Stimulated activated naive CD8-positive, alpha-beta T cell treated with anti-CD3 and anti-CD28 coated beads, Interleukin-15, amount 100 ng/mL, for 72 hours (primary cell): Measurements from ENCODE around the gene KRT85.

Experiments
- ATAC-seq: fragments of 150-1000 bp; cut with Tn5 transposase; 2 replicates; pipeline ENCODE4 v1.10.0; 2021; ENCODE audit warnings: mild to moderate bottlenecking, moderate library complexity
- DNase-seq, 2 donors: peaks; one replicate each; pipeline ENCODE4 v3.0.0; 2021 to 2022
- H3K27ac Mint-ChIP-seq, 2 donors: one replicate each; pipeline ENCODE4 v1.8.0; 2022; ENCODE audit warnings: mild to moderate bottlenecking in 2 of 2, mixed read lengths in 2 of 2, moderate library complexity in 2 of 2
- H3K27me3 Mint-ChIP-seq: one replicate; pipeline ENCODE4 v1.8.0; 2022; ENCODE audit warnings: mixed read lengths
- H3K4me1 Mint-ChIP-seq: one replicate; pipeline ENCODE4 v1.8.0; 2022; ENCODE audit warnings: mild to moderate bottlenecking, mixed read lengths
- H3K4me3 Mint-ChIP-seq, 2 donors: one replicate each; pipeline ENCODE4 v1.8.0; 2022; ENCODE audit warnings: mild to moderate bottlenecking in 2 of 2, mixed read lengths in 2 of 2, moderate library complexity in 1 of 2
- H3K9me3 Mint-ChIP-seq, 2 donors: one replicate each; pipeline ENCODE4 v1.8.0; 2022; ENCODE audit warnings: mixed read lengths in 2 of 2

The KRT85 gene

DNA sequence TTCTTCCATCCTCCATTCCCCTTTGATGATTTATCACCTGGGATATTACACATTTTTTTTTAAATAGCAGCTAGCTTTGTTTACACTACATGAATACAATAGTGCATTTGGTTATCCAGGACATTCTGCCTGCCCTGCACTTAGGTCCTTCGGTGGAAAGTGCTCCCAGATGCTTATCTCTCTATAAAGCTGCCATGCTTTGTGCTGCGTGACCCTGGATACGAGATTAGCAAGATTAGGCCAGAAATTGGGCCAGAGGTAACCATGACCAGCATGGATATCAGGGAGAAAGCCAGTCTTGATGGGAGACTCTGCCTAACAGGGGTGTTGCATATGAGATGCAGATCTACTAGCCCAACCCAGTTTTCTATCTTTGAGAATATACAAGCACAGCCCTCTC, 34.0 kb downstream of the KRT85 start:
- no peaks in the 10 kb centered on the region for H3K9me3 Mint-ChIP-seq
- no peak overlapping the region for H3K27ac Mint-ChIP-seq
- H3K4me1 Mint-ChIP-seq = peaks cover 8% of the 10 kb centered on the region
- peaks cover 13% of the 10 kb centered on the region for H3K27me3 Mint-ChIP-seq
- no peak for ATAC-seq
- DNase-seq = no peak
- no peak overlapping the region for H3K4me3 Mint-ChIP-seq

DNA sequence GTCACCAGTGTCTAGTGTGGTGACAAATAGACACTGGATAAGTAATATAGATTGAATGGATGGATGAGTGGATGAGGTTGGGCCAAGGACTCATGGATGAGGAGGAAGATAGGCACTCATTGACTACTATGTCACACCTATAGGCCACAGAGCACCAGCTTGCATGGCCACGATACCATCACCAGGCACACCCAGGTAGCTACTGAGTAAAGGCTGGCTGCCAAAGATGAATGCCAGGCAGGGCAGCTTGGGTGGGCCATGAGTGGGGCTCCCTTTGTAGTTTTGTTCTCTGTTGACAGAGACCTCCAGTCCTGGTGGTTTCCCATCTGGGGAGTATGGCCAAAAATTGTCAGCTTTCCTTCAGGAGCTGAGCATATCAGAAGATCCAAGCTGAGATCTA, 34.9 kb downstream of the KRT85 start:
- Mint-ChIP-seq H3K4me3 (no peak overlapping the region), H3K27ac (no peak overlapping the region), H3K4me1 (peaks cover 17% of the 10 kb centered on the region), H3K9me3 (no peaks in the 10 kb centered on the region), H3K27me3 (peaks cover 13% of the 10 kb centered on the region)
- ATAC-seq (no peak), DNase-seq (no peak)

GRCh38 chr12:52331833-52332232, 35.4 kb downstream of the KRT85 start:
- H3K4me3 Mint-ChIP-seq = no peak overlapping the region
- H3K27ac Mint-ChIP-seq = no peak overlapping the region
- DNase-seq (no peak), ATAC-seq (no peak)
- H3K4me1 Mint-ChIP-seq = peaks cover 21% of the 10 kb centered on the region
- no peaks in the 10 kb centered on the region for H3K9me3 Mint-ChIP-seq
- peaks cover 18% of the 10 kb centered on the region for H3K27me3 Mint-ChIP-seq

- Mint-ChIP-seq H3K4me1 (peaks cover 16% of the 10 kb centered on the region), H3K27me3 (peaks cover 23% of the 10 kb centered on the region), H3K9me3 (no peaks in the 10 kb centered on the region), H3K27ac (no peak overlapping the region), H3K4me3 (no peak overlapping the region)
- ATAC-seq (no peak), DNase-seq (no peak)
Measured at GRCh38 chr12:52331039-52331438, 36.2 kb downstream of the KRT85 start.

GRCh38 chr12:52327830-52328500, 39.3 kb downstream of the KRT85 start:
- peak; percentile 14 for ATAC-seq
- Mint-ChIP-seq H3K9me3 (no peaks in the 10 kb centered on the region), H3K4me1 (peaks cover 16% of the 10 kb centered on the region), H3K27me3 (peaks cover 29% of the 10 kb centered on the region), H3K27ac (no peak overlapping the region), H3K4me3 (no peak overlapping the region)
- no peak for DNase-seq

DNA sequence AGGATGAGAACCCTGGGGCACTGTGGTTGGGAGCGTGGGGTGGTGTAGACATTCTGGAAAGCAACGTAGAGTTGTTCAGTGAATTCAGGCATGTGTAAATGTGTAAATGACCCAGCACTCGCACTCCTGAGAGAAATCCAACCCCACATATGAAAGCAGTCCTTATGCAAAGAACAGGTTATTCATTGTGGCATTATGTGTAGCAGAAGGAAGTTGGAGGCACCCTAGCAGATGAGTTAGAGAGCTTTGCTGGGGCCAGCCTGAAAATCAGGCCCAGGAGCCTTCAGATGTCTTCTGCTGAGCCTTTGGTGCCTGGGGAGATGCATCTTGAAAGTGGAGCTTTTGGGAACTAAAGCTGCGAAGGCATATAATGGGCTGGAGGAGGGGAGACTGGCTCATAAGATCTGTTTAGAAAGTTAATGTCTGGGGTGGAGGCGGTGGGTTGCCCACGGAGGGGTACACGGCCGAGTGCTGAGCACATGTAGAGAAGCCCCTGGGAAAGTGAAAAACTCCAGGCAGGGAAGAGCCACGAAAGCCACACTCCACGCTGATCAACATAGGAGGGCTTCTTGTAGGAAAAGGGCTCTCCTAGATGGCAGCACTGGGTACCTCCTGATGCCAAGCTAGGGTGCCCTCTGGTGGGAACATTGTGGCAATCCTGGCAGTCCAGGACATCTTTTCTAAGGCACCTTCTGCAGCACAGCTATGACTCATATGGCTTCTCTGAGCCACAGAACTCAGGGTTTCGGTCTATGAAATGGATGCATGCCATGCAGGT, 40.0 kb downstream of the KRT85 start:
- peak; percentile 67 to 85 for DNase-seq
- Mint-ChIP-seq H3K4me3 (no peak overlapping the region), H3K4me1 (peaks cover 16% of the 10 kb centered on the region), H3K27ac (no peak overlapping the region), H3K9me3 (no peaks in the 10 kb centered on the region), H3K27me3 (peaks cover 36% of the 10 kb centered on the region)
- peak; percentile 98 for ATAC-seq

- H3K27me3 Mint-ChIP-seq = peaks cover 62% of the 10 kb centered on the region
Measured at GRCh38 chr12:52324153-52324444, 43.2 kb downstream of the KRT85 start.

DNA sequence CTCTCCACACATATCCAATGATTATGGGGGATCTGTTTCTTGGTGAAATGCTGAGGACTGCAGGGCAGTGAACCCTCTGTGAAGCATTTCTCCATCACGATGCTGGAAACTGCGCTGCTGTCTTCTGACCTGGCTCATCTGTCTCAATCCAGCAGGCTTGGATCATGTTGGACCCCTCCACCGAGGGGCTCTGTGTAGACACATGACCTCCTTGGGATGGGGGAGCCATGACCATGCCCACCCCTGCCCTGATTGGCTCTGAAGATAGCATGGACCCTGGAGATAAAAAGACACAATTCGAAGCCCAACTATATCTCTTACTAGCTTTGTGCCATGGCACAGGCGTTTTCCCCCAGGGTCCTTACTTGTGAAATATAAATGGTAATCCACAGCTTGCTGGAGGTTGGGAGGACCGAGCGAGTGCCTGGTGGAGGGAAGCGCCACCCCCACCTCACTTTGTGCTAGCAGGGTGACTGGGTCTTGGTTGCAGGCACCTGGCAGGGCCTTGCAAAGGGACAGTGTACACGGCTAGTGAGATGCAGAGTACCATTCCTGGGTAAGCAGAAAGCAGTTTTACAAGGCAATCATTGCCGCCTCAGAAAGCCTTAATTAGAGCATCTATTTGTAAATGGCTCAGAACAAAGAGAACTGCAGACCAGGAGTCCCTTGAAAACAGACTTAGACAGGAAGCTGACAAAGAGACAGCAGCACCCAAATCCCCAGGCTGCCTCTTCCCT, 43.7 kb downstream of the KRT85 start:
- H3K27me3 Mint-ChIP-seq = peaks cover 62% of the 10 kb centered on the region
- no peak overlapping the region for H3K27ac Mint-ChIP-seq
- peaks cover 16% of the 10 kb centered on the region for H3K4me1 Mint-ChIP-seq
- DNase-seq = no peak
- ATAC-seq = no peak
- H3K9me3 Mint-ChIP-seq = no peaks in the 10 kb centered on the region
- no peak overlapping the region for H3K4me3 Mint-ChIP-seq

More at GRCh38 chr12:52324153-52324444, 43.2 kb downstream of the KRT85 start:
- no peak overlapping the region for H3K27ac Mint-ChIP-seq
- H3K4me3 Mint-ChIP-seq = no peak overlapping the region
- H3K4me1 Mint-ChIP-seq = peaks cover 16% of the 10 kb centered on the region
- no peaks in the 10 kb centered on the region for H3K9me3 Mint-ChIP-seq
- ATAC-seq (no peak), DNase-seq (no peak)

DNA sequence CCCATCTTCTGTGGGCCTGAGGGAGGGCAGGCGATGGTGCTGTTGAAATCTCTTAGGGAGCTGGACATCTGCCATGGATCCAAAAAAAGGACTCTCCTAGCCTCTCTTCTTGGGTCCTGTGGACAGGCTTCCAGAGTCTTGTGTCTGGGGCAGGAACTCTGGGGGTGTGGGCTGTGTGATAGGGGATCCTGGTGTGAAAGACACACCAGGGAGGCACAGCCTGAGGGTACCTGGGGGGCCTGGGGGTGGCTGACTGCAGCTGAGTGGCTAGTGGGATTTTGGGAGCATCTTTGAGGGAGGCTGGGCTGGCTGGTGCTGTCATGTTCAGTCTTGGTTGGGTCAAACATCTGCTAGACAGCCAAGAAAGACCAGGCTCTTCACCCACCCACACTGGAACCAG, 44.3 kb downstream of the KRT85 start:
- Mint-ChIP-seq H3K9me3 (no peaks in the 10 kb centered on the region), H3K4me1 (peaks cover 13% of the 10 kb centered on the region), H3K27ac (peak overlapping the region in 1 of 2 donors; percentile 73), H3K4me3 (no peak overlapping the region), H3K27me3 (peaks cover 66% of the 10 kb centered on the region)
- ATAC-seq (no peak), DNase-seq (no peak)

- Mint-ChIP-seq H3K4me3 (no peak overlapping the region), H3K4me1 (peaks cover 4% of the 10 kb centered on the region), H3K27ac (no peak overlapping the region), H3K27me3 (peaks cover 61% of the 10 kb centered on the region), H3K9me3 (no peaks in the 10 kb centered on the region)
- no peak for ATAC-seq
- no peak for DNase-seq
Measured at GRCh38 chr12:52322069-52322468, 45.2 kb downstream of the KRT85 start.

DNA sequence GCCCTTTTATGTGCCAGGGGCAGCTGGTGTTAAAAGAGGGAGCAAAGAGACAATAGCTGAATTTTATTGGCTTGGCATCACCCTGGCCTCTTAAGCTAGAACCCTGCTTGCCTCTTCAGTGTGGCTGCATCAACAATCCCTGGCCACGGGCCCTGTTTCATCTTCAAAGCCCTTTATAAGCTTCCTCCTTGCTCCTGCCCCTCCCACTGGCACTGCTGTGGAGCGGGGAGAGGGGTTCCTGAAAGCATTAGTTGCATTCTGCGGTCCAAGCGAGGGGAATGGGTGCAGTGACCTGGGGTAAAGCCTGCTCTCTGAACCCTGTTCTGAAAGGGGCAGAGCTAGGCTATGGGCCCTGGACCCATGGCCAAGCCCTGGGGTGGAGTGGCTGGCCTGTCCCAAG, 45.9 kb downstream of the KRT85 start:
- H3K4me1 Mint-ChIP-seq = no peaks in the 10 kb centered on the region
- no peak for ATAC-seq
- peaks cover 55% of the 10 kb centered on the region for H3K27me3 Mint-ChIP-seq
- no peaks in the 10 kb centered on the region for H3K9me3 Mint-ChIP-seq
- no peak for DNase-seq
- no peak overlapping the region for H3K4me3 Mint-ChIP-seq
- no peak overlapping the region for H3K27ac Mint-ChIP-seq

- Mint-ChIP-seq H3K9me3 (no peaks in the 10 kb centered on the region), H3K27me3 (peaks cover 54% of the 10 kb centered on the region), H3K27ac (no peak within 1 kb of the TSS), H3K4me3 (no peak within 1 kb of the TSS), H3K4me1 (no peaks in the 10 kb centered on the region)
- ATAC-seq (no peak), DNase-seq (no peak)
Measured at GRCh38 chr12:52320784-52321400, 46.4 kb downstream of the KRT85 start, which contains the start of gene KRT83. TSS of gene KRT83 (minus strand) at chr12:52321398. CDS start at chr12:52321335, 63 bp downstream.

- Mint-ChIP-seq H3K27ac (no peak overlapping the region), H3K27me3 (peaks cover 54% of the 10 kb centered on the region), H3K4me1 (no peaks in the 10 kb centered on the region), H3K9me3 (no peaks in the 10 kb centered on the region), H3K4me3 (no peak overlapping the region)
- ATAC-seq = no peak
- DNase-seq = no peak
Measured at GRCh38 chr12:52319097-52319496, 48.2 kb downstream of the KRT85 start.

- DNase-seq (no peak), ATAC-seq (no peak)
- no peaks in the 10 kb centered on the region for H3K9me3 Mint-ChIP-seq
- peak overlapping the region in 1 of 2 donors; percentile 28 for H3K27ac Mint-ChIP-seq
- peaks cover 53% of the 10 kb centered on the region for H3K27me3 Mint-ChIP-seq
- H3K4me1 Mint-ChIP-seq = no peaks in the 10 kb centered on the region
- H3K4me3 Mint-ChIP-seq = no peak overlapping the region
Measured at GRCh38 chr12:52318241-52318990, 48.9 kb downstream of the KRT85 start.

DNA sequence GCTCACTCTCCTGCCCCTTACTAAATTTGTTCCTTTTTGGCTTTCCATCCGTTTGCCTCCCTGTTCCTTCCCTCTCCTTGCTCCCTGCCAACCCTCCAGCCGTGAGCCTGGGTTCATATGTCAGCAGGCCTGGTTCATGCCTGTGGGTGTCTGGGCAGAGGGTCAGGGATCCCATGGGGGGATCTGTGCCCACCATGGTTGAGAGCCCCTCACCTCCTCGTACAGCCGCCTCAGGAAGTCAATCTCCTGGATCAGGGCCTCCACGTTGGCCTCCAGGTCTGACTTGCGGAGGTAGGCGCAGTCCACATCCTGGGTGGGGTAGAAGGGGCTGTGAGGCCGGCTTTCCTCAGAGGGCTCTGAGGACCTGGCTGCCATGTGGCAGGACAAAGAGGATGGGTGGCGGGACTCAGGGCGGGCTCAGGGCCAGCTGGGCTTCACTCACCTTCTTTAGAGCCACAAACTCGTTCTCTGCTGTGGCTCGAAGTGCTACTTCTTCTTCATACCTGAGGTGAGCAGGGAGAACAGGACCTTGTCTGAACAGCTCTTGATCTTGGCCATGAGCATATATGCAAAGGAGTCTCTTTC, 49.7 kb downstream of the KRT85 start:
- no peak for ATAC-seq
- no peak for DNase-seq
- no peak overlapping the region for H3K27ac Mint-ChIP-seq
- H3K4me1 Mint-ChIP-seq = no peaks in the 10 kb centered on the region
- no peak overlapping the region for H3K4me3 Mint-ChIP-seq
- no peaks in the 10 kb centered on the region for H3K9me3 Mint-ChIP-seq
- H3K27me3 Mint-ChIP-seq = peaks cover 53% of the 10 kb centered on the region
